Thyroid gland (tissue), 4 donors: ENCODE data around the gene CDK5RAP3.

ENCODE experiments used
- CTCF ChIP-seq, 6 experiments: fragments of 200-600 bp in 3 of 6; fragments of 450-650 bp in 3 of 6; sonication (generic) in 3 of 6; IDR thresholded peaks; one replicate each; pipeline ENCODE4 v1.5.1; 2016 to 2019; ENCODE audit warnings: antibody characterized with exemption in 6 of 6, mild to moderate bottlenecking in 2 of 6, inconsistent platforms in 1 of 6, moderate library complexity in 1 of 6
- POLR2A ChIP-seq, 2 donors: fragments of 450-650 bp; IDR thresholded peaks; one replicate each; pipeline ENCODE4 v1.6.1; 2017; ENCODE audit warnings: antibody characterized with exemption in 2 of 2, mild to moderate bottlenecking in 2 of 2, moderate library complexity in 1 of 2

GRCh38 chr17:47955497-47956461 is 15.1 kb upstream of the CDK5RAP3 start:
- TF ChIP-seq CTCF (IDR thresholded peaks at IDR 0.05) (no peak), POLR2A (IDR thresholded peaks at IDR 0.05) (peak in 1 of 2 donors; percentile 93)
